Measurements from ENCODE around the gene PTPRD.
A peak's percentile ranks its signal among the peaks of the same experiment; 100 is the strongest.

The PTPRD gene

GRCh38 chr9:8338767-8339510, 2273.9 kb downstream of the PTPRD start:
- DNase-seq (ENCODE audit: low read depth in 2 of 2), result no peak

DNA sequence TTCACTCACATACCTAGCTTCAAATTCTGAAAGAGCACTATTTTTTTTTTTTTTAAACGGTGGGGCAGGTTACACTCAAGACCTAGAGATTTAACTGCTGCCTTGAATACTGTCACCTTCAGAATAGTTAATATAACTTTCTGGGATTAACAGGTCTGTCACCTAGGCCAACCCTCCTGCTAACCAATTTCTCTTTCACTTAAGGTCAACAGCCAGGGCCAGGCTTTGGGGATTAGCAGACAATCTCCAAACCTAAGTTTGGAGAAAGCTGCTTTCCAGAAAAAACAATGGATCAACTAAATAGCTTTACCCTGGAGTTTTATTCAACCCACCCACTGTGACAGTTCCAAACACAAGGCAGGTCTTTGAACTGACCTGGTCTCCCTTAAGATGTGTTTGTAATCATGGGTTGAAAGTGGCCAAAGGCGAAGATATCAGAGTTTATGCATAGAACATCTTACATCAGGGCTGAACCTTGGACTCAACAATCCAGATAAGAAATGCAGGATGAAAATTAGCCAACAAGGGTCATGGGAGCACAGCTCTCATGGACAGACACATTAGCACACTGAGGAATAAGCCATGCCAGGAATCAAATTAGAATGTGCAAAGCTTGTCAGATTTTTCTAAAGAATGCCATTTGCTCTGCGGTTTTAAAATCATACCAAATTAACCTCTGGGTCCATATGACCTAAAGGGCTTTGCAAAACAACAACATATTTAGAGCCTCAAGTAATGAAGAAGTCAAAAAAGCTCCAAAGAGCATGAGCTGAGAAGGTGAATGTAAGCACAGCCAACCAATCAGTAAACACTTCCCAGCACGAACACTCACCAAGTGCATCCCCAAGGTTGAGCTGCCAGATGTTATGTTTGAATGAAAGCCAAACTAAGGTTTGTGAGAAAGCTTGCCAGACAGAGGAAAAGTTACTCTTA, 2274.7 kb downstream of the PTPRD start:
- DNase-seq (ENCODE audit: low read depth in 2 of 2), result no peak

- DNase-seq (ENCODE audit: low read depth in 2 of 2), result no peak
Observed at GRCh38 chr9:8332871-8333270, 2279.9 kb downstream of the PTPRD start.

DNA sequence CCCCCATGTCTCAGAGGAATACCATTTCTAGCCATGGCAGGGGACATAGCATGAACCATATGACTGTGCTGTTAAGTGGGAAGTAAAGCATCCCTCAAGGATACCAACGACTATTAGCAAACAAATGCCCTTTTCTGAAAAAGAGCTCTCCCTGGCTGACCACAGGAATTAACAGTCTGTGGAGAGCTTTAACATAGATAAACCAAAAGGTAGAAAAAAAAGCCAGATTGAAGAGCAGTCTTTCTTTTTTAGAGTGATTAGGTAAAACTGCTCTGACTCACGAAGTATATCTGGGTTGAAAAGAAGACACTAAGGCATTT, 2280.5 kb downstream of the PTPRD start:
- no peak for DNase-seq (ENCODE audit: low read depth in 2 of 2)

- DNase-seq (ENCODE audit: low read depth in 2 of 2), result peak; percentile 61 to 62
Observed at GRCh38 chr9:8331507-8332330, 2281.1 kb downstream of the PTPRD start.

DNA sequence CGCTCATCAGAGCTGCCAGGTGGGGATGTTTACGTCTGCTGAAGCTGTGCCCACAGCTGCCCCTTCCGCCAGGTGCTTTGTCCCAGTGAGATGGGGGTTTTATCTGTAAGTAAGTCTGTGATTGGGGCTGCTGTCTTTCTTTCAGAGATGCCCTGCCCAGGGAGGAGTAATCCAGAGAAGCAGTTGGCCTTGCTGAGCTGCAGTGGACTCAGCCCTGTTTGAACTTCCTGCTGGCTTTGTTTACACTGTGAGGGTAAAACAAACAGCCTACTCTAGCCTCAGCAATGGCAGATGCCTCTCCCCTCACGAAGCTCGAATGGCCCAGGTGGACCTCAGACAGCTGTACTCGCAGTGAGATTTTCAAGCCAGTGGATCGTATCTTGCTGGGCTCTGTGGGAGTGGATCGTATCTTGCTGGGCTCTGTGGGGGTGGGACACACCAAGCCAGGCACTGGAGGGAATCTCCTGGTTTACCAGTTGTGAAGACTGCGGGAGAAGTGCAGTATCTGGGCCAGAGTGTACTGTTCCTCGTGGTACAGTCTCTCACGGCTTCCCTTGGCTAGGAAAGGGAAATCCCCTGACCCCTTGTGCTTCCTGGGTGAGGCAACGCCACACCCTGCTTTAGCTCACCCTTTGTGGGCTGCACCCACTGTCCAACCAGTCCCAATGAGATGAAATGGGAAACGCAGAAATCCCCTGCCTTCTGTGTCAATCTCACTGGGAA, 2283.1 kb downstream of the PTPRD start:
- no peak for DNase-seq (ENCODE audit: low read depth in 2 of 2)

GRCh38 chr9:8315211-8315610, 2297.6 kb downstream of the PTPRD start:
- no peak for DNase-seq (ENCODE audit: low read depth in 2 of 2)

GRCh38 chr9:8309258-8309657, 2303.5 kb downstream of the PTPRD start:
- DNase-seq (ENCODE audit: low read depth in 2 of 2), result no peak

- DNase-seq (ENCODE audit: low read depth in 2 of 2), result no peak
Observed at GRCh38 chr9:8304720-8305119, 2308.1 kb downstream of the PTPRD start.

GRCh38 chr9:8301296-8301695, 2311.5 kb downstream of the PTPRD start:
- no peak for DNase-seq (ENCODE audit: low read depth in 2 of 2)

- no peak for DNase-seq (ENCODE audit: low read depth in 2 of 2)
Observed at GRCh38 chr9:8297047-8297446, 2315.8 kb downstream of the PTPRD start.

GRCh38 chr9:8292657-8293056, 2320.1 kb downstream of the PTPRD start:
- no peak for DNase-seq (ENCODE audit: low read depth in 2 of 2)

DNA sequence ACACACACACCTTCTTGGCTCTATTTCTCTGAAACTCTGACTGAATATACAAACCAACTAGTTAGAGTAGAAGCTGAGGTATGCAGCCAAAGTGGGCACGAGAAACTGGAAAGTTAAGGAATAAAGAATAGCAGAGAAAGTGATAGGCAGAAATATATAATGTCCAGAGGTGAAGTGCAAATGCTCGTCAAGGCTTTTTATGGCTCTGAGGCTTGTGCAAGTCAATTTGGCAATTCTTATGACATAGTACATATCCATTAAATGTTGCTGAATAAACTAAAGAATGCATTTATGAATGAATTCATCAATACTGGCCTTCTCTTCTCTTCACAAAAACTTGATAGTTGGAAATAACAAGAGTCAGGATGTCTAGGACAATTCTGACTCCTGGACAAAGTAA, 2323.1 kb downstream of the PTPRD start:
- DNase-seq (ENCODE audit: low read depth in 2 of 2), result no peak

GRCh38 chr9:8287970-8288369, 2324.8 kb downstream of the PTPRD start:
- DNase-seq (ENCODE audit: low read depth in 2 of 2), result no peak

DNA sequence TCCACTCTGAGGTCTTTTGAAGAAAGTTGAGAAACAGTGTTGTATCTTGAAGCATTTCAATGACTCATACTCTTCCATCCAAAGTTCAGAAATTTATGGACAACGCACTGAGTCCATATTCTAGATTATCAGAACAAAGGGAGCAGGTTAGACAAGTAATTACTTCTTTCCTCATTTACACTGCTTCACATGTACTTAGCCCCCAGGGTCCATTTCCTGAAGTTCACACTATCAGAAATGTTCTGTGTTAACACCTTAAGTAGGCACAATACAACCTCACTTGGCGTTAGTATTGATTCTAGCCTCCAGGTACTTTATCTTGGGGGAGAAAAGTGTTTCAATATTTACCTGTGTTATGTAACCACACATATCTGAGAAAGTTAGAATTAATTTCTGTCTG, 2325.3 kb downstream of the PTPRD start:
- DNase-seq (ENCODE audit: low read depth in 2 of 2), result no peak

DNA sequence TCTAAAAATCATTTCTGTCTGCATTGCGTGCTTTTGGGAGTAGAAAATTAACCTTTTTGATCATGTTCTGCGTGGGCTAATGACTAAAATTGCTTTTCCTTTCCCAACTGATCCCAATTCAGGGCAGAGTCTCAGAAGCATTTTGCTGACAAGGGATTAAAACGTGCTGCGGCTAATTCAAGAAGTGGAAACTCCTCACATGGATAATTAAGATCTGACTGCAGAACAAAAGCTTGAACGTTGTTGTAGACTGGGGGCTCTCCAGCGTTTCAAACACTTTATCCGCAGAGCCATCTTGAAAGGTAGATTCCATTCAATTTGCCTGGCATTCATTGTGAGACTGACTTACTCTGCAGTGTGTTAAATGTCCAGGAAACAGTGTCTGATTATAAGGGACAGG, 2327.9 kb downstream of the PTPRD start:
- DNase-seq (ENCODE audit: low read depth in 2 of 2), result no peak

- no peak for DNase-seq (ENCODE audit: low read depth in 2 of 2)
Observed at GRCh38 chr9:8282535-8282934, 2330.3 kb downstream of the PTPRD start.

DNA sequence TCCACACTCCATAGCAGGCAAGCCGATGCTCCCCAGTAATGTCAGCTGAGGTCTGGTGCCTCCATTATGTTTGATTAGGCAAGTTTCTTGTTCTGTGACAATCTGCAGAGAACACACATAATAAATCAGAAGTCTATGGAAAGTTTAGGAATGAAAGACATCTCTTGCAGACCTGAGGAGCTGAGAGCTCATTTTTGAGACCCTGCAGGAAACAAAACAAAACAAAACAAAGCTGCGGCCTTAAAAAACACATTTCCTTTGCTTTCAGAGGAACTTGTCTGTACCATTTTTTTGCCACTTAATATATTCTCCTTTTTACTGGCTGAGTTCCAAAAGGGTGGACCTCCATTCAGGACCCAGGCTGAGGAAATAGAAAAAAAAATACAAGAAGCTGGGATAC, 2332.0 kb downstream of the PTPRD start:
- DNase-seq (ENCODE audit: low read depth in 2 of 2), result no peak

GRCh38 chr9:8278048-8278447, 2334.8 kb downstream of the PTPRD start:
- DNase-seq (ENCODE audit: low read depth in 2 of 2), result no peak

DNA sequence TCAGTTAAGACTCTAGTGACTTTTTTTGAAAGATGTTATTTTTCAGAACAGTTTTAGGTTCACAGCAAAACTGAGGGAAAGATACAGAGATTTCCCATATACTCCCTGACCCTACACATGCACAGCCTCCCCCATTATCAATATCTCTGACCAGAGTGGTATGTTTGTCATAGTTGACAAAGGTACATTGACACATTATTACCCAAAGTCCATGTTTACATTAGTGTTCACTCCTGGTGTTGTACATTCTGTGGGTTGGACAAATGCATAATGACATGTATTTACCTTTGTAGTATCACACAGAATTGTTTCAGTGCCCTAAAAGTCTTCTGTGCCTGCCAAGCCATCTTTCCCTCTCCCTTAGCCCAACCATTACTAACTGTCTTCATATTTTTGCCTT, 2342.6 kb downstream of the PTPRD start:
- DNase-seq (ENCODE audit: low read depth in 2 of 2), result no peak

DNA sequence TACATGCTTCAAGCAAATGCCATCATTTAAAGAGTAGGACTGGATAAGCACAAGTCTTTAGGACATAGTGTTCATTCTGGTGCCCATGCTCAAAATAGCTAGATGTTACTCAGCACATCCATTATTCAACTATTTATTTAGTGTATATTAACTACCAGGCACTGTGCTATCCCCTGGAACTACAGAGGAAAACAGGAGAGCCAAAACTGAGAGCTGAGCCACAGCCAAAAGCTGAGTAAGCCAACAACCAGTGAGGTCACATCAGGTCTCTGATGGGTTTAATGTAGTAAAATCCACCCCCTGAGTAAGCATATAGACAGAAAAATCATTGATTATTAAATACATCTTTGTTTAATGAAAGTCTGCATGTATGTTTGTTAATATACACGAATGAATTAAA, 2343.9 kb downstream of the PTPRD start:
- DNase-seq (ENCODE audit: low read depth in 2 of 2), result no peak
